Small intestine (tissue), 7 donors: ENCODE data around the gene PPP1R27. TPM values are rescaled to one million over a fixed set of nuclear protein-coding genes. Genes with fewer than 3 reads are reported as not detected.
A peak's percentile ranks its signal among the peaks of the same experiment; 100 is the strongest.

Source experiments
- DNase-seq, 2 donors: peaks; one replicate each; pipeline versions ENCODE4 v3.0.0 to v3.0.0-alpha.2; 2013
- FAIRE-seq: peaks from 2 replicates; lab custom pipeline; 2012; peaks lifted over from hg19 to GRCh38; lab: Jason Lieb, UNC
- H3K27ac ChIP-seq, 3 donors: one replicate each; pipeline ENCODE4 v1.5.1; 2013; ENCODE audit warnings: low read length in 2 of 3, mild to moderate bottlenecking in 2 of 3, control low read depth in 1 of 3, inconsistent platforms in 1 of 3, low read depth in 1 of 3, moderate library complexity in 1 of 3
- H3K27me3 ChIP-seq, 3 donors: one replicate each; pipeline ENCODE4 v1.6.1; 2013; ENCODE audit warnings: low read length in 3 of 3, inconsistent platforms in 1 of 3; ENCODE audit not compliant: control insufficient read depth in 3 of 3, insufficient read depth in 3 of 3
- H3K36me3 ChIP-seq, 3 donors: one replicate each; pipeline ENCODE4 v1.6.1; 2013; ENCODE audit warnings: low read length in 3 of 3, inconsistent platforms in 1 of 3, low read depth in 1 of 3, mild to moderate bottlenecking in 1 of 3, moderate library complexity in 1 of 3; ENCODE audit not compliant: control insufficient read depth in 3 of 3, insufficient read depth in 2 of 3
- H3K4me1 ChIP-seq, 3 donors: one replicate each; pipeline ENCODE4 v1.6.1; 2013; ENCODE audit warnings: low read length in 2 of 3, inconsistent platforms in 1 of 3, low read depth in 1 of 3, mild to moderate bottlenecking in 1 of 3, moderate library complexity in 1 of 3; ENCODE audit not compliant: control insufficient read depth in 3 of 3, insufficient read depth in 2 of 3
- H3K4me3 ChIP-seq, 3 donors: one replicate each; pipeline ENCODE4 v1.5.1; 2013; ENCODE audit warnings: low read length in 3 of 3, control low read depth in 1 of 3, inconsistent platforms in 1 of 3, low read depth in 1 of 3, mild to moderate bottlenecking in 1 of 3, moderate library complexity in 1 of 3
- H3K9me3 ChIP-seq, 2 donors: one replicate each; pipeline ENCODE4 v1.6.1; 2013; ENCODE audit warnings: low read depth in 1 of 2, low read length in 1 of 2; ENCODE audit not compliant: control insufficient read depth in 2 of 2, insufficient read depth in 1 of 2
- WGBS, 3 donors: extraction: QIAGEN DNeasy Blood & Tissue Kit; methylation state at CpG; one replicate each; pipeline ENCODE4 v1.1.7; 2013; 5-methylcytosine and 5-hydroxymethylcytosine counted together
- polyA plus RNA-seq, 4 donors: library from polyadenylated mRNA; stranded (reverse) in 3 of 4; unstranded in 1 of 4; fragments of 200-250 nt in 3 of 4; fragments of 120-200 nt in 1 of 4; gene quantifications; one replicate each; pipeline versions ENCODE4 v1.2.1 to v1.2.3, GENCODE V29; 2013
- donor health status: healthy with polysubstance abuse.
- donor health status: control.
- donor health status: control.
- donor health status: Bipolar disorder and iron deficiency.
- donor health status: healthy.

The PPP1R27 gene
- polyA plus RNA-seq, 4 donors: 0.12 to 2.5 (median 0.49) TPM; not detected in 1

DNA sequence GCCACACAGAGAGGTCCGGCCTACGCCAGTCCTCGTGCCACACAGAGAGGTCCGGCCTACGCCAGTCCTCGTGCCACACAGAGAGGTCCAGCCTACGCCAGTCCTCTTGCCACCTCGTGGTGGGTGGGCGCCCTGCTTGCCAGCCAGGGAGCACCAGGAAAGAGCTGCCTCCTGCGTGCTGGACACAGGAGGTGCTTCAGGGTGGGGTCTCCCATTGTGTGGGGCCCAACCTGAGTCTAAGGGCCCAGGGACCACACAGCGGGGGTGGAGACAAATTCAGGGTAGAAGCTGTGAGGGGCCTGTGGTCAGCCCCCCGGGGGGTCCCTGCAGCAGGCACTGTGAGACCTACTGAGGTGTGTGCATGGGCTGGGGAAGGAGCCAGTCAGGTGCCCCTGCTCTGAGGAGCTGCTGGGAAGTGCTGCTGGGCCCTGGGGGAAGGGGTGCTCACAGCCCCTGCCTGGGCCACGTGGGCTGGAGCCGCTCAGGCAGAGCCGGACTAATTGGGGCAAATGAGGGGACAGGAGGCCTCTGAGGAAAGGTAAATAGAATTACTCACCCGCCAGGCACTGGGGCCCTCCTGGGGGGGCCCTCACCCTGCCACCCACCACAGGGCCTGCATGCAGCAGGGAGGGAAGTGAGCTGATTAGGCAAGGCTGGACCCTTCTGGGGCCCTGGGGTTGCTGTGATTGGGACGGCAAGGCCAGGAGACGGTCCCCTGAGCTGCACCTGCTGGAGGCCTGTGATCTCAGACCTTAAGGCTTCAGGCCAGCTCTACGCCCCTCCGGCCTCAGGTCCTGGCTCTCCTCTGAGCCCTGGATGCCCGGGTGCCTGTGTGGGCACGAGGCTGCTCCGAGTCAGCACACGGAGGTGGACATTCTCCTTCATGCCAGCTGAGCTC is 19.9 kb downstream of the PPP1R27 start:
- Histone ChIP-seq H3K36me3 (no peaks in the 10 kb centered on the region), H3K4me3 (no peak overlapping the region), H3K27ac (peak overlapping the region in 1 of 3 donors; percentile 82), H3K4me1 (peaks cover 0 to 18% (median 0%) of the 10 kb centered on the region in 3 donors), H3K27me3 (peaks cover 0 to 2% (median 0%) of the 10 kb centered on the region in 3 donors), H3K9me3 (no peaks in the 10 kb centered on the region)
- DNase-seq (peak in 1 of 2 donors; percentile 86), FAIRE-seq (no peak)
- WGBS, 3 donors: 41 to 64% (median 53%) methylated on average over 18 to 23 of the region's 24 CpGs

DNA sequence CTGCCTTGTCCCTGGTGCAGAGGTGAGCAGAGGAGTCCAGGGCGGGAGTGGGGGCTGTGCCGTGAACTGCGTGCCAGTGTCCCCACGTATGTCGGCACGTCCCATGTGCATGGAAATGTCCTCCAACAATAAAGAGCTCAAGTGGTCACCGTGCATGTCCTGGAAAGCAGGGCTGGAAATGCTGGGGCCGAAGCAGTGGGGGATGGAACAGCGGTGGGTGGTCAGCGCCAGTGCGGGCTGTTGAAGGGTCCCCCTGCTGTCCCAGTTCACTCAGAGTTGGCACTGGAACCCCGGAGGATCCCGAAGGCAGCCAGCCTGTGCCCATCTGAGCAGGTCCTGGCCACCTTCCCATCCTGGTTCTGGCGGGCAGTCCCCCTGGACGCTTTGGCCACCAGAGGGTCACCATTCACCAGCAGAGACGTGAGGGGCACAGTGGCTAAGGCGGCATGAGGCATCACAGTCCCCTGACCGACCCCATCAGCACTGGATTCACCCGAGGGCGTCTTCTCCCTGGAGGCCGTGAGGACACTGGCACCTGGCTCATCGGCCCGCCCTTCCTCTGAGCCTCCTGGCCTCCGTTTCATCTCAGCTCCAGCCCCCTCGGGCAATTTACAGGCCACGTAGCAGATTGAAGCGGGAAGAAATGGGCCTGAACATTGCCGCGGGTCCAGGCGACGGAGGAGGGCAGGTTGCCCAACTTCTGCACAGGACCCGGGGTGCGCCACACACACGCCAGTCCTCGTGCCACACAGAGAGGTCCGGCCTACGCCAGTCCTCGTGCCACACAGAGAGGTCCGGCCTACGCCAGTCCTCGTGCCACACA is 20.8 kb downstream of the PPP1R27 start:
- peaks cover 0 to 2% (median 1%) of the 10 kb centered on the region in 3 donors for H3K27me3 ChIP-seq
- no peaks in the 10 kb centered on the region for H3K9me3 ChIP-seq
- no peaks in the 10 kb centered on the region for H3K36me3 ChIP-seq
- 90 to 92% (median 91%) methylated on average over 37 to 41 of the region's 41 CpGs for WGBS, 3 donors
- DNase-seq (no peak), FAIRE-seq (no peak)
- no peak overlapping the region for H3K4me3 ChIP-seq
- H3K4me1 ChIP-seq: peaks cover 0 to 18% (median 0%) of the 10 kb centered on the region in 3 donors
- H3K27ac ChIP-seq: no peak overlapping the region

- FAIRE-seq: no peak
- no peaks in the 10 kb centered on the region for H3K36me3 ChIP-seq
Measured at GRCh38 chr17:81813371-81813684, 21.5 kb downstream of the PPP1R27 start.

GRCh38 chr17:81812571-81813370 is 22.1 kb downstream of the PPP1R27 start:
- DNase-seq (no peak), FAIRE-seq (no peak)
- no peak overlapping the region for H3K4me3 ChIP-seq
- no peaks in the 10 kb centered on the region for H3K9me3 ChIP-seq
- H3K27me3 ChIP-seq: peaks cover 0 to 13% (median 7%) of the 10 kb centered on the region in 3 donors
- 81 to 86% (median 82%) methylated on average over 36 to 45 of the region's 45 CpGs for WGBS, 3 donors
- H3K4me1 ChIP-seq: peaks cover 0 to 18% (median 0%) of the 10 kb centered on the region in 3 donors
- no peak overlapping the region for H3K27ac ChIP-seq
- no peaks in the 10 kb centered on the region for H3K36me3 ChIP-seq

More at GRCh38 chr17:81813371-81813684, 21.5 kb downstream of the PPP1R27 start:
- H3K4me3 ChIP-seq: no peak overlapping the region
- WGBS, 3 donors: 48 to 88% (median 71%) methylated on average over 14 to 15 of the region's 15 CpGs
- H3K4me1 ChIP-seq: peaks cover 0 to 18% (median 0%) of the 10 kb centered on the region in 3 donors
- H3K9me3 ChIP-seq: no peaks in the 10 kb centered on the region
- no peak overlapping the region for H3K27ac ChIP-seq
- no peak for DNase-seq
- H3K27me3 ChIP-seq: peaks cover 0 to 7% (median 2%) of the 10 kb centered on the region in 3 donors

DNA sequence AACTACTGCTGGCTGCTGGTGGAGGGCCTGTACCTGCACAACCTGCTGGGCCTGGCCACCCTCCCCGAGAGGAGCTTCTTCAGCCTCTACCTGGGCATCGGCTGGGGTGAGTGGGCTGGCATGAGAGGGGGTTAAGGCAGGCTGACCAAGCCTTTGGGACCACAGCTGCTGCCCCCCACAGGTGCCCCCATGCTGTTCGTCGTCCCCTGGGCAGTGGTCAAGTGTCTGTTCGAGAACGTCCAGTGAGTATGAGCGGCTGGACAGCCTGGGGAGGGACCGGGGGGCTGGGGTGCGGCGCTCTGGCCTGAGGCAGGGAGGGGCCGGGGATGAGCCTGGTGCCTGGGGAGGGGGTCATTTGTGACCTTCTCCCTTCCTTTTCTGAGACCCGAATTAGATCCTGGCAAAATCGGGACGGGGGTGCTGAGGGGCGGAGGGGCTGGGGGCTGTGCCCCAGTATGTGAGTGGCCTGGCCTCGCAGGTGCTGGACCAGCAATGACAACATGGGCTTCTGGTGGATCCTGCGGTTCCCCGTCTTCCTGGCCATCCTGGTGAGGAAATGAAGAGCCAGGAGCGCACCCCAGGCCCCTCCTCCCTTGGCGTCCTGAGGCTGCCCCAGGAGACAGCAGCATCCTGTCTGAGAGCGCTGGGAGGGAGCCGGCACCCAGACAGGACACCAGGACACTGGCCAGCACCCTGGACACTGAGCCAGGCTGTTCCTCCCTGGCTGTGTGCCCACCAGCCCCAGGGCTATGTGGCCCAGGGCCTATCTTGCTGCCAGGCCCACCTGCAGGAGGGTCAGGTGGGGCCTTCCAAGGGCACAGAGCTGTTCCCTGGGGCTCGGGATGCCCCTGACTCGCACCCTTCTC is 22.9 kb downstream of the PPP1R27 start:
- peaks cover 0 to 21% (median 10%) of the 10 kb centered on the region in 3 donors for H3K27me3 ChIP-seq
- 77 to 86% (median 84%) methylated on average over 23 to 24 of the region's 24 CpGs for WGBS, 3 donors
- no peak overlapping the region for H3K4me3 ChIP-seq
- H3K9me3 ChIP-seq: no peaks in the 10 kb centered on the region
- peaks cover 0 to 18% (median 0%) of the 10 kb centered on the region in 3 donors for H3K4me1 ChIP-seq
- no peak overlapping the region for H3K27ac ChIP-seq
- H3K36me3 ChIP-seq: no peaks in the 10 kb centered on the region
- DNase-seq (no peak), FAIRE-seq (no peak)

DNA sequence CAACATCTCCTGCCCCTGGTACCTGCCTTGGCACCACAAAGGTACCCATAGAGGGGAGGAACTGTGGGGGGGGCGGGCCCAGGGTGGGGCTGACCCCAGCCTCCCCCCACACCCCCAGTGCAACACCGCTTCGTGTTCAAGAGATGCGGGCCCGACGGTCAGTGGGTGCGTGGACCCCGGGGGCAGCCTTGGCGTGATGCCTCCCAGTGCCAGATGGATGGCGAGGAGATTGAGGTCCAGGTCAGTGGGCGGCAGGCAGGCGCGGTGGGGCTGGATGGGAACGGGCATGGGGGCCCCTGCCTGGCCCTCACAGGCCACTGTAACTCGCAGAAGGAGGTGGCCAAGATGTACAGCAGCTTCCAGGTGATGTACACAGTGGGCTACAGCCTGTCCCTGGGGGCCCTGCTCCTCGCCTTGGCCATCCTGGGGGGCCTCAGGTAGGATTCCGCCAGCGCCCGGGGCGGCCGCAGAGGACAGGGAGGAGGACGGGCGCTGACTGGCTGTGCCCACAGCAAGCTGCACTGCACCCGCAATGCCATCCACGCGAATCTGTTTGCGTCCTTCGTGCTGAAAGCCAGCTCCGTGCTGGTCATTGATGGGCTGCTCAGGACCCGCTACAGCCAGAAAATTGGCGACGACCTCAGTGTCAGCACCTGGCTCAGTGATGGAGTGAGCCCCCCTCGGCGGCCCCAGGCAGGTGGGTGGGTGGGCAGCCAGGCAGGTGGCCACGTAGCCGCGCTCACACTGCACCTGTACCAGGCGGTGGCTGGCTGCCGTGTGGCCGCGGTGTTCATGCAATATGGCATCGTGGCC is 23.8 kb downstream of the PPP1R27 start:
- no peak for DNase-seq
- peaks cover 6 to 29% (median 10%) of the 10 kb centered on the region in 3 donors for H3K27me3 ChIP-seq
- peaks cover 0 to 15% (median 0%) of the 10 kb centered on the region in 3 donors for H3K4me1 ChIP-seq
- no peak for FAIRE-seq
- 76 to 88% (median 81%) methylated on average over 42 of the region's 42 CpGs for WGBS, 3 donors
- no peak overlapping the region for H3K4me3 ChIP-seq
- H3K36me3 ChIP-seq: no peaks in the 10 kb centered on the region
- H3K9me3 ChIP-seq: no peaks in the 10 kb centered on the region
- H3K27ac ChIP-seq: no peak overlapping the region

- Histone ChIP-seq H3K27ac (no peak overlapping the region), H3K9me3 (no peaks in the 10 kb centered on the region), H3K27me3 (peaks cover 7 to 36% (median 15%) of the 10 kb centered on the region in 3 donors), H3K36me3 (no peaks in the 10 kb centered on the region), H3K4me3 (no peak overlapping the region), H3K4me1 (peaks cover 0 to 9% (median 0%) of the 10 kb centered on the region in 3 donors)
- WGBS, 3 donors: 61 to 82% (median 78%) methylated on average over 6 to 8 of the region's 8 CpGs
- no peak for DNase-seq
- FAIRE-seq: no peak
Measured at GRCh38 chr17:81810476-81810875, 24.4 kb downstream of the PPP1R27 start.
